HG03469 (cell line): Measurements from ENCODE around the gene WDR47.
"Not testable (repeated sequence)": the region's sequence is repeated elsewhere in the genome, so short reads cannot be mapped to it uniquely, and the experiment has no call there.

Source experiments
- ATAC-seq: cut with Tn5 transposase; IDR thresholded peaks from one replicate; pipeline ENCODE4 v1.9.1; 2021; ENCODE audit warnings: mild to moderate bottlenecking, moderate library complexity, moderate number of reproducible peaks; ENCODE audit not compliant: unreplicated experiment

Gene WDR47

DNA sequence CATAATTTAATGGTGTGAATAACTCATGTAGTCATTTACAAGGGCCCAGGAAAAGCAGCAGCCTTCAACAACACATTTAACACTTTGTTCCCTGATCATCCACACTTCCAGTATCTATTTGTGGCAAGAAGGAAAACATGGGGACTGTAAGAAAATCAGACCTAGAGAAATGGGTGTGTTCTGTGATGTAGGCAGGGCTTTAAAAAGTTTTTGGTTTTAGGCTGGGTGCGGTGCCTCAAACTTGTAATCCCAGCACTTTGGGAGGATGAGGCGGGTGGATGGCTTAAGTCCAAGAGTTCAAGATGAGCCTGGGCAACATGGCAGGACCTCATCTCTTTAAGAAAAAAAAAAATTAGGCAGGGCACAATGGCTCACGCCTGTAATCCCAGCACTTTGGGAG lies 14.2 kb upstream of the WDR47 start:
- ATAC-seq: no peak

DNA sequence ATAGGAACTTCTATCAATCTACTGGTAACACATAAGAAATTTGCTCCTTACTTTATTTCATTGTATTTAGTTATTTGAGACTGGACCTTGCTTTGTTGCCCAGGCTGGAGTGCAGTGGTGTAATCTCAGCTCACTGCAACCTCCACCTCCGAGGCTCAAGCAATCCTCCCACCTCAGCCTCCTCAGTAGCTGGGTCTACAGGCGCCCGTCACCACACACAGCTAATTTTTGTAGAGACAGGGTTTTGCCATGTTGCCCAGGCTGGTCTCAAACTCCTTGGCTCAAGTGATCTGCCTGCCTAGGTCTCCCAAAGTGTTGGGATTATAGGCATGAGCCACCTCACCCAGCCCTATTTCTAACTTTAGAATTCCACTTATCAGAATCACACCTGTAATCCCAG lies 10.2 kb upstream of the WDR47 start:
- not testable (repeated sequence) for ATAC-seq

DNA sequence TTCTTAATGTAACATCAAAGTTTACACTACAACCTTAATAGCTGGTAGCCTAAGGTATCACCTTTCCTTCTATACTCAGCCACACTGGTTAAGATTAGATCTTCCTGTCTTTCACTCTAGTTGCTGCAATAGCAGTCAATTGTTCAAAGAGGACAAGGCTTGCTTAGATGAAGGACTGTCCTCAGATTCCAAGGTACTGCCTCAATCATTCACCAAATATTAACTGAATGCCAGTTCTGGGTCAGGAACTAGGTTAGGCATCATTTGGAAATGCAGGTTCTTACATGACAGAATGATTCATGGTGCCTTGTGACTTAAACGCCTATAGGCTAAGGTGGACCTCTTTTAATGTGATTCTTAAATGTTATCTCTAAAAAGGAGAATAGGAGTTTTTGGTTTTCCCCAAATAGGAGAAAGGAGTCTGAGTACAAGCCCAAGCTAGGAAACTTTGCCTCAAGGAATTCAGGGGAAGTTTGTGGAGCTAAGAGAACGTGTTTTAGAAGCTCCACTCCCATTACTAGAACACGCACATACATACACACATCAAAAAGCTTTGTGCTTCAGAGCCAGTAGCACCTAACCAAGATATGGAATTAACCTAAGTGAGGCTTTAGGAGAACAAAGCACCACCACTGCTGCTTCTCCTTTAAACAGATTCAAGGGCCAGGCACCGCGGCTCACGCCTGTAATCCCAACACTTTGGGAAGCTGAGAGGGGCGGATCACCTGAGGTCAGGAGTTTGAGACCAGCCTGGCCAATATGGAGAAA lies 8.5 kb upstream of the WDR47 start:
- no peak for ATAC-seq

DNA sequence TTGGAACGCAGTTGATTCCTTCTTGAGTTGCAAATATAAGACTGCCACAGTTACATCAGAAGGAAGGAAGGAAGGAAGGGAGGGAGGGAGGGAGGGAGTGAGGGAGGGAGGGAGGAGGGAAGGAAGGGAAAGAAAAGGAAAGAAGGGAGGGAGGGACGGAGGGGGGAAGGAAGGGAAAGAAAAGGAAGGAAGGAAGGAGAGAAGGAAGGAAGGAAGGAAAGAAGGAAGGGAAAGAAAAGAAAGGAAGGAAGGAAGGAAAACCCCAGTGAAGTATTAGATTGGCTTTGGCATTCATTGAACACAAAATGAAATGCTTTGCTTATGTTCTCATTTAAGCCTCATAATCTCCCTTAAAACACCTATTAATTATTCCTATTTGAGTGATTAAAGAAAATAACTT lies 6.4 kb upstream of the WDR47 start:
- no peak for ATAC-seq

DNA sequence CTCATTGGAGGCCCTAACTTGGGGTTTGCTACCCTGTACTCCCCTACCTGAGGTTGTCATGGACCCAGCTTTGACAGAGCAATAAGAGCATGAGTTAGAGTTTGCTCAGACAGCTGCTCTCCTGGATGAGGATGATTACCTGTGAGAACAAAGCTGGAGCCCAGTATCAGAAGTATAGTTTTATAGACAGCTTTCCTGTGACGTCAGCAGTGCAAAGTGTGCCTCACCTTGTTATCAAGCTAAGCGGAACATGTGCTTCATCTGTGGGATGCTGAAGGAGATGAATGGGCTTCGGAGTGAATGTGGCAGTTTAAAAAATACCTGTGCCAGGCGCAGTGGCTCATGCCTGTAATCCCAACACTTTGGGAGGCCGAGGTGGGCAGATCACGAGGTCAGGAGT lies 5.4 kb upstream of the WDR47 start:
- ATAC-seq: no peak

DNA sequence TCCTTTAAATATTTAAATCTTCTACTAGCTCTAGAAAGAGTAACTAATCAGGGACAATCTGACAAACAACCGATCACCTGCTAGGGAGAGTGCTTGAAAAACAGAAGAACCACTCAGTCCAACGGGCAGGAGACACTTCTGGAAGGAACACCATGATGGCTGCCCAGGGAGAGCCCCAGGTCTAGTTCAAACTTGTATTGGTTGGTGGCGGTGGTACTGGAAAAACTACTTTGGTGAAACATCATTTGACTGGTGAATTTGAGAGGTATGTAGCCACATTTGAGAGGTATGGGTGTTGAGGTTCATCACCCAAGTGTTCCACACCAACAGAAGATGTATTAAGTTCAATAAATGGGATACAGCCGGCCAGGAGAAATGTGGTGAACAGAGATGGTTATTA lies 4.8 kb upstream of the WDR47 start:
- ATAC-seq: no peak

DNA sequence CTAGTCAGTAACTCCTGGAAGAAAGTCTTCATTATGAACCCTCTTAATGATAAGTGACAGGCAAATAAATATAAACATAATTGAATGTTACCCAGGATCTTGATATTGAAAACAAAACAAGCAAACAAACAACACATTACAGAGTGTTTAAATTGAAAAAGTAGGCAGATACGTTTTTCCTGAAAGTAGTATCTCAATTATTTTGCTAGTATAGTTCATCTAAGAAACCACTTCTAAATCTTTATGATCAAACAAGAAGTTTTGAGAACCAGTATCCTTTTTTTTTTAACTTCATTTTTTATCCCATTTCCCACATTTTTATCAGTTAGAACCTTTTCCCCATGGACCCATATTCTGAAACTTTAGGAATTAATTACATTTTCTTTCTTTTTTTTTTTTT lies 3.7 kb upstream of the WDR47 start:
- no peak for ATAC-seq

DNA sequence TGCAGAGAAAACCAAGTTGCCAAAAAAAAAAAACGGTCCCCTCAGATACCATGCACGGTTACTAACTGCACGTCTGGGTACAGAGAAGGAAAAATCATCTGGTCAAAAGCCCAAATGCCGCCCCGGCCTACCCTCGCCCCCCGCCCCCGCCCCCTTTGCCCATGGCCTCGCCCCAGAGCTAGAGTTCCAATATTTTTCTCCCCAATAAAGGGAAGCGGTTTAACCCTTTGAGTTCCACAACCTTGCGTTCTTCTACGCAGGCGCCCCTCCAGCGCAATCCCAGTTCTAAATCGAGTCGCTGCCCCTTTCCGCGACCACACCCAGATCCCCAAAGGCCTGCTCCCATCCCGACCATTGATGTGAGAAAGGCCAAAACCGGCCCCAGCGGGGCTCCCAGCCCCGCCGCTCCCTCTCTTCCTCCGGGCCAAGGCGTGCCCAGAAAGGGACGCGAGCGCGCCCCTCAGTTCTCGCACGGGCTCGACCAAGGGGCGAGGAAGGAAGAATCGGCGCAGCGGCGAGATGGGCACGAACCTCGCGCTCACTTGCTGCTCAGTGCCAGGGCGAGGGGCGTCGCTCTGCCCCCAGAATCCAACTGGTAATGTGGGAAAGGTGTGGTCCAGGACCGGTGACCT lies 797 bp downstream of the WDR47 start:
- no peak for ATAC-seq

DNA sequence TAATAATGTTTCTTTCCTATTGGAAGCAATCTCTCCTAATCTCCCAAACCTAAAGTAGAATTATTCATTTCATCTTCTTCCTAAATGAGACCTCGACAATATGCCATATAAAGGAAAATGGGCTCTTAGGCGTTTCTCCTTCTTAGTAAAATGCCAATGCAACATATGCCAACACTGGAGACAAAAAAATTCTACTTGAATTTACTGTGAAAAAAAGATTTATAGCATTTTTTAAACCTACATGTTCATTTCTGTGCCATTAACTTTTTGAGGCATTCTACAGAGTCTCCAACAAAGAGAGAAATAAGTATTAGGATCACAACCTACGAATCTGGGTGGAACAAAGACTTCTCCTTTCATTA lies 1.3 kb downstream of the WDR47 start:
- no peak for ATAC-seq

DNA sequence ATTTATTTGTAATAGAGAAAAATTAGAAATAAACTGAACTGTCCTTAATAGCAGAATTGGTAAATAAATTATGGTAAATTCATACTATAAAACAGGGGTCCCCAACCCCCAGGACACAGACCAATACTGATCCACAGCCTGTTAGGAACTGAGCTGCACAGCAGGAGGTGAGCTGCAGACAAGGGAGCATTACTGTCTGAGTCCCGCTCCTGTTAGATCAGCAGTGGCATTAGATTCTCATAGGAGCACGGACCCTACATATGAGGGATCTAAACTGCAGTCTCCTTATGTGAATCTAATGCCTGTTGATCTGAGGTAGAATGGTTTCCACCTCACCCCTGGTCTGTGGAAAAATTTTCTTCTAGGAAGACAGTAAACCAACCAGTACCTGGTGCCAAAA lies 7.5 kb downstream of the WDR47 start:
- no peak for ATAC-seq

DNA sequence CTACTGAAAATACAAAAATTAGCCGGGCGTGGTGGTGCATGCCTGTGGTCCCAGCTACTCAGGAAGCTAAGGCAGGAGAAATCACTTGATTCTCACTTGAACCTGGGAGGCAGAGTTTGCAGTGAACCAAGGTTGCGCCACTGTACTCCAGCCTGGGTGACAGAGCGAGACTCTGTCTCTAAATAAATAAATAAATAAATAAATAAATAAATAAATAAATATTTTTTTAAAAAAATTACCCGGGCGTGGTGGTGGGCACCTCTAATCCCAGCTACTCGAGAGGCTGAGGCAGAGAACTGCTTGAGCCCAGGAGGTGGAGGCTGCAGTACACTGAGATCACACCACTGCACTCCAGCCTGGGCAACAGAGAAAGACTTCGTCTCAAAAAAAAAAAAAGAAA lies 12.4 kb downstream of the WDR47 start:
- not testable (repeated sequence) for ATAC-seq

DNA sequence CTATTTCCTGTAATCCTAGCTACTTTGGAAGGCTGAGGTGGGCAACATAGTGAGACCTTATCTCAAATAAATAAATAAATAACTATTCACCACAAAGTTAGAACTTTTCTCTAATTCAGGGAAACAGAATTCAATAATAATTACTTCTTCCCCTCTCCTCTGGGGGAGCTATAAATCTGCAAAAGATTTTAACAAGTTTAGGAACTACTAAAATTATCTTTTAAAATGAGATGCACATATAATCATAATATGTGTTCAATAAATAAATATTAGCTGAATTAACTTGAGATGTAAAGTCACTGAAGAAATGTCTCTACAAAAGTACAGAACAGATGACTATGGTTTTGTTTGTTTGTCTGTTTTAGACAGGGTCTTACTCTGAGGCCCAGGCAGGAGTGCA lies 14.1 kb downstream of the WDR47 start:
- ATAC-seq: no peak

DNA sequence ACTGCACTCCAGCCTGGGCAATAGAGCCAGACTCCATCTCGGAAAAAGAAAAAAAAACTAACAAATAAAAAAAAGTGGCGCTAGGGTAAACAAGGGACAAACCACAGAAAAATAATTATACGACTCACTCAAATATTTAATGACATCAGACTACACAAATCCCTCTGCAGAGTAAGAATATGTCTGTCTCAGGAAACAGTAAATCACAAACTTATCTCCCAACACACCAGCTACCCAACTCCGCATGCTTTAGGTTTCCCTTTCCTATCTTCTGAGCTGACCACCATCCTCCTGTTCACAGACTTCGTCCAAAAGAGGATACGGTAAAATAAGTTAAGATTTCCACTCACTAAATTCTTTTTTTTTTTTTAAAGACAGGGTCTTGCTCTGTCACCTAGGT lies 16.2 kb downstream of the WDR47 start:
- no peak for ATAC-seq

DNA sequence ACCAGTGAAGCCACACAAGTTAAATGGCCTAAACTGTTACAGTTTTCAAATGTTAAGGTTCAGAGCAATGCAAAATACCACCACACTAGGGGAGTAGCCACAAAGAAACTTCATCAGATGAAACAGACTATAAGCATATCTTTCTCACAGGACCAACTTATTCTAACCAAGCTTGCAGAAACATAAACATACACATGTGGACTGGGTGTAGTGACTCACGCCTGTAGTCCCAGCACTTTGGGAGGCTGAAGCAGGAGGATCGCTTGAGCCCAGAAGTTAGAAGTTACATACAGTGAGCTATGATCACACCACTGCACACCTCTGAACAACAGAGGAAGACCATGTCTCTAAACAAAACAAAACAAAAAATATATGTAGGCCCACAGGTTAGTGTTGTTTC lies 17.3 kb downstream of the WDR47 start:
- no peak for ATAC-seq

DNA sequence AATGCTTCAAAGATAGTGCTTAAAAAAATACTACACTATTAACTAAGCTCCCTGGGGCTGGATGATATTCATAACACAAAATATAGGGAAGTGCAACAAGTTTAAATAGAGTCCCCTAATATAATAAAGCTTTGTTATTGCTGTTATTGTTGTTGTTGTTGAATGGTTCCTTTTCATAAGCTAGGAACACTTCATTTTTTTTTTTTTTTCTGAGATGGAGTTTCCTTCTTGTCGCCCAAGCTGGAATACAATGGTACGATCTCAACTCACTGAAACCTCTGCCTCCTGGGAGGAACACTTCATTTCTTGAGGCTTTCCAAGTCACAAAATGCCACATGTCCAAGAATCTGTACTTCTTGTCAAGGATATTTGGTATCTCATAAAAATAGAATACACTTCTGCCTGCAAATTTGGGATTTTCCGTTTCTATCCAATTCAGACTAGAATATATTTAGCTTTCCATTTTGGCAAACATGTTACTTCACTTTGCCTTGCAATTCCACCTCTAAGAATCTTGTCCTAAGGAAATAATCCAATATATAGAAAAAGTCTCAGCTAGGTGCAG lies 21.1 kb downstream of the WDR47 start:
- no peak for ATAC-seq

DNA sequence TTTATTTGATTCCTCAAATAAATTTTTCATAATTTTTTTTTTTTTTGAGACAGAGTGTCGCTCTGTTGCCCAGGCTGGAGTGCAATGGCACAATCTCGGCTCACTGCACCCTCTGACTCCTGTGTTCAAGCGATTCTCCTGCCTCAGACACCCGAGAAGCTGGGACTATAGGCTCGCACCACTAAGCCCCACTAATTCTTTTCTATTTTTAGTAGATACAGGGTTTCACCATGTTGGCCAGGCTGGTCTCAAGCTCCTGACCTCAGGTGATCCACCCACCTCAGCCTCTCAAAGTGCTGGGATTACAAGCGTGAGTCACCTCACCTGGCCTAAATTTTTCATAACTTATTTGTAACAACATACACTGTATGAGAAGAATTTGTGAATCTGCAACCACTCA lies 24.2 kb downstream of the WDR47 start:
- ATAC-seq: not testable (repeated sequence)

DNA sequence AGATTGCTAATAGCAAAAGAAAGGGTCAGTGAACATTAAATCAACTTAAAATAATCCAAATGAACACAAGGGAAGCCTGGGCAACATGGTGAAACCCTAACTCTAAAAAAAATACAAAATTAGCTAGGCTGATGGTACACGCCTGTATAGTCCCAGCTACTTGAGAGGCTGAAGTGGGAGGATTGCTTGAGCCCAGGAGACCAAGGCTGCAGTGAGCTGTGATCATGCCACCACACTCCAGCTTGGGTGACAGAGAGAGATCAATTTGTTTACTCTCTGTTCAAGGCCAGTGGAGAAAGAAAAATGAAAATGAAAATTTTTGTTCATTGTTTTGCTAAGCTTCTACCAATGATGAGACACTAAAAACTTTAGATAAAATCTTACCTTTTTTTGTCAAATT lies 24.8 kb downstream of the WDR47 start:
- no peak for ATAC-seq

DNA sequence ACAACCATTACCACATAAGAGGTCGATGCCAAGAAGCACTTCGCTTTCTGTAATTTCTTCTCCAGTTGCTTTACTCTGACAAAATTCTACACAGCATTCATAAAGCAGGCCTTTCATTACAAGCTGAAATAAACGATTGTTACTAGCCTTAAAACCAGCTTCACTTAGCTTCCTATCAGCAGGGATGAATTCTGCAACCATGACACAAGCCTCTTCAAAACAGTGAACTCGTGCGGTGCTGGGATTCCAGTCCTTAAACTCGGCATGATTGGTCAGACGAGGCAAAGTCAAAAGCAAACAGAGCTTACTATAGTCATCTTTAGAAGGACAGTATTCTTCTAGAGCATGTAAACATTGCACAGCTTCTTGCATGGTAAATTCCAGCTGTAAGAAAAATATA lies 30.6 kb downstream of the WDR47 start:
- no peak for ATAC-seq

DNA sequence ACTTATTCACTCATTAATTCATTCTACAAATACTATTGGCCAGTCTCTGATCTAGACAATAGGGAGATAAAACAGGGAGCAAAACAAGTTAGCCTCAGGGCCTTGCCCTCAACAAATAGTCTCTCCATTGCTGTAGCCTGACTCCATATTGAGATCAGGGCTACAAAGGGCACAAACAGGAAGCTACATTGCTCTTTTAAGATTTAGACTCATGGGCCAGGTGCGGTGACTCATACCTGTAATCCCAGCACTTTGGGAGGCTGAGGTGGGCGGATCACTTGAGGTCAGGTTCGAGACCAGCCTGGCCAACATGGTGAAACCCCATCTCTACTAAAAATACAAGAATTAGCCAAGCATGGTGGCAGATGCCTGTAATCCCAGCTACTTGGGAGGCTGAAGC lies 45.3 kb downstream of the WDR47 start:
- ATAC-seq: not testable (repeated sequence)

DNA sequence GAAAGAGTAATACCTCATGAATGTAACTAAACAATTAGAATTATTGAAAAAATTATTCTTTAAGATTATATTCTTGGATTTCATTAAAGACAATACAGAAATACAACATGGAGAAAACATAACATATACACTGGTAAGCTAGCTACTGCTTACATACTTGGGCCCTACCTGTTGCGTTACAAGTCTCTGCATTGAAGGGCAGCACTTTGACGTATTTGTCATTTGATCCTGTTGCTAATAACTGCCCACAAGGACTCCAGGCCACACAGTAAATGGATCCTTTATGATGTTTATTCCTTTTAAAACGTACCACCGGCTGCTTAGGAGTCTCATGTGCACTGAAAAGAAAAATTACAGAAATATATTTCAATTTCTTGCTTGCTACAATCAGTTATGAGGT lies 58.8 kb downstream of the WDR47 start:
- no peak for ATAC-seq

DNA sequence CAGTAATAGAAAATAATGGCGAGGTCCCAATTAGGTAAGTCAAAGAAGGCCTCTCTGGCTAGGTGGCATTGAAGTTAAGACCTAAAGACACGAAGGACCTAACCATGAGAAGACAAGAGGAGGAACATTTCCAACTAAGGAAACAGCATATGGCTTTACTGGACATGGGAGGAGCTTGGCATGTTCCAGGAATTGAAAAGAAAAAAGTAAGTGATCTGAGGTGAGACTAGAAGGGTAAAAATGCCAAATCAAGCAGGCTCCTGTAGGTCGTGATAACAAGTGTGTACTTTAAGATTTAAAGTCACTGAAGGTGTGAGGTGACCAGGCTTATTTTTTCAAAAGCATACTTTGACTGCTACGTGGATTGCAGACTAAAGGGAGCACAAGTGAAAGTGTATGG lies 65.2 kb downstream of the WDR47 start:
- ATAC-seq: no peak

DNA sequence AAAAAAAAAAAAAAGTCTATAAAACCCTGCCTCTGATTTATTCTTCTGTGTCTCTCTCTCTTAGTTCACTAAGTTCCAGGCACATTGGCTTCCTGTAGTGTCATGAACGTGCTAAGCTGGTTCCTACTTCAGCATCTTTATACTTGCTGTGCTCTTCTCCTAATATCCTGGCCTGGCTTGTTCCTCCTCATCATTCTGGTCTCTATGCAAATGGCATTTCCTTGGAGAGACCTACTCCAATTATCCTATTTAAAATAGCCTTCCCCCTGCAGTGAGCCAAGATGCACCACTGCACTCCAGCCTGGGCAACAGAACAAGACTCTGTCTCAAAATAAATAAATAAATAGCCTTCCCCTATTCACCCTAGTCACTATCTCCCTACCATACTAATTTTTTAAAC lies 69.0 kb downstream of the WDR47 start:
- no peak for ATAC-seq

DNA sequence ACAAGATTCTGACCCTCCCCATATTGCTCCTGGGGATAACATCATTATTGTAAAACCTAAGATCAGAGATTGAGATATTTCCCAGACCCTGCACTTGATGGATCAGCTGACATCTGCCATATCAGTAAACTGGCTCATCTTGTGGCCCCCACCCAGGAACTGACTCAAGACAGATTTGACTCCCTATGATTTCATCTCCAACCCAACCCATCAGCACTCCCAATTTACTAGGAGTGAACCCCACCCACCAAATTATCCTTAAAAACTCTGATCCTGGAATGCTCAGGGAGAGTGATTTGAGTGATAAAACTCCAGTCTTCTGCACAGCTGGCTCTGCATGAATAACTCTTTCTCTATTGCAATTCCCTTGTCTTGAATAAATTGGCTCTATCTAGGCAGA lies 72.6 kb downstream of the WDR47 start:
- ATAC-seq: no peak
